ENCODE measurements around the gene GAP43.

Gene GAP43

GRCh38 chr3:115595611-115596275 lies 27.6 kb upstream of the GAP43 start:
- H3K4me2 ChIP-seq, result no peak overlapping the region
- H3K27ac ChIP-seq, result no peak overlapping the region
- no peaks in the 10 kb centered on the region for H3K79me2 ChIP-seq (ENCODE audit: insufficient read depth, low read depth)
- no peaks in the 10 kb centered on the region for H3K36me3 ChIP-seq (ENCODE audit: insufficient read depth)
- TF ChIP-seq CTCF (conservative IDR thresholded peaks at IDR 0.05; ENCODE audit: low read depth, low read length), result no peak
- H3K4me1 ChIP-seq (ENCODE audit: low read depth, poor library complexity, severe bottlenecking), result no peaks in the 10 kb centered on the region
- H4K20me1 ChIP-seq (ENCODE audit: insufficient read depth), result no peaks in the 10 kb centered on the region
- H2AFZ ChIP-seq (ENCODE audit: low read depth), result no peak overlapping the region
- H3K9ac ChIP-seq, result no peak overlapping the region
- H3K27me3 ChIP-seq (ENCODE audit: insufficient read depth, low read depth), result no peaks in the 10 kb centered on the region
- H3K4me3 ChIP-seq (IDR thresholded peaks at IDR 0.05; ENCODE audit: insufficient read depth, low read depth, low read length), result no peak overlapping the region

GRCh38 chr3:115598216-115598615 lies 25.1 kb upstream of the GAP43 start:
- Histone ChIP-seq H4K20me1 (ENCODE audit: insufficient read depth) (no peaks in the 10 kb centered on the region), H3K27ac (no peak overlapping the region), H3K27me3 (ENCODE audit: insufficient read depth, low read depth) (no peaks in the 10 kb centered on the region), H3K36me3 (ENCODE audit: insufficient read depth) (no peaks in the 10 kb centered on the region), H3K4me3 (IDR thresholded peaks at IDR 0.05; ENCODE audit: insufficient read depth, low read depth, low read length) (no peak overlapping the region), H3K79me2 (ENCODE audit: insufficient read depth, low read depth) (no peaks in the 10 kb centered on the region), H2AFZ (ENCODE audit: low read depth) (no peak overlapping the region), H3K9ac (no peak overlapping the region), H3K4me2 (no peak overlapping the region), H3K4me1 (ENCODE audit: low read depth, poor library complexity, severe bottlenecking) (no peaks in the 10 kb centered on the region)
- TF ChIP-seq CTCF (conservative IDR thresholded peaks at IDR 0.05; ENCODE audit: low read depth, low read length), result no peak

GRCh38 chr3:115602194-115602593 lies 21.1 kb upstream of the GAP43 start:
- no peak overlapping the region for H2AFZ ChIP-seq (ENCODE audit: low read depth)
- no peaks in the 10 kb centered on the region for H3K27me3 ChIP-seq (ENCODE audit: insufficient read depth, low read depth)
- no peak overlapping the region for H3K4me3 ChIP-seq (IDR thresholded peaks at IDR 0.05; ENCODE audit: insufficient read depth, low read depth, low read length)
- TF ChIP-seq CTCF (conservative IDR thresholded peaks at IDR 0.05; ENCODE audit: low read depth, low read length), result no peak
- H3K79me2 ChIP-seq (ENCODE audit: insufficient read depth, low read depth), result no peaks in the 10 kb centered on the region
- no peaks in the 10 kb centered on the region for H4K20me1 ChIP-seq (ENCODE audit: insufficient read depth)
- no peaks in the 10 kb centered on the region for H3K36me3 ChIP-seq (ENCODE audit: insufficient read depth)
- H3K4me1 ChIP-seq (ENCODE audit: low read depth, poor library complexity, severe bottlenecking), result no peaks in the 10 kb centered on the region
- H3K27ac ChIP-seq, result no peak overlapping the region
- H3K4me2 ChIP-seq, result no peak overlapping the region
- H3K9ac ChIP-seq, result no peak overlapping the region

- no peaks in the 10 kb centered on the region for H3K27me3 ChIP-seq (ENCODE audit: insufficient read depth, low read depth)
- H3K4me2 ChIP-seq, result no peak overlapping the region
- no peak overlapping the region for H3K27ac ChIP-seq
- no peaks in the 10 kb centered on the region for H3K4me1 ChIP-seq (ENCODE audit: low read depth, poor library complexity, severe bottlenecking)
- TF ChIP-seq CTCF (conservative IDR thresholded peaks at IDR 0.05; ENCODE audit: low read depth, low read length), result no peak
- H3K36me3 ChIP-seq (ENCODE audit: insufficient read depth), result no peaks in the 10 kb centered on the region
- no peak overlapping the region for H2AFZ ChIP-seq (ENCODE audit: low read depth)
- H4K20me1 ChIP-seq (ENCODE audit: insufficient read depth), result no peaks in the 10 kb centered on the region
- H3K4me3 ChIP-seq (IDR thresholded peaks at IDR 0.05; ENCODE audit: insufficient read depth, low read depth, low read length), result no peak overlapping the region
- H3K79me2 ChIP-seq (ENCODE audit: insufficient read depth, low read depth), result no peaks in the 10 kb centered on the region
- H3K9ac ChIP-seq, result no peak overlapping the region
Measured at GRCh38 chr3:115611630-115612029, 11.7 kb upstream of the GAP43 start.

Measured in KMS-11 (cell line).